ENCODE results near the gene SLC40A1.

SLC40A1 gene

GRCh38 chr2:189540551-189540950 is 40.0 kb downstream of the SLC40A1 start:
- DNase-seq (ENCODE audit: low spot score), result no peak

DNA sequence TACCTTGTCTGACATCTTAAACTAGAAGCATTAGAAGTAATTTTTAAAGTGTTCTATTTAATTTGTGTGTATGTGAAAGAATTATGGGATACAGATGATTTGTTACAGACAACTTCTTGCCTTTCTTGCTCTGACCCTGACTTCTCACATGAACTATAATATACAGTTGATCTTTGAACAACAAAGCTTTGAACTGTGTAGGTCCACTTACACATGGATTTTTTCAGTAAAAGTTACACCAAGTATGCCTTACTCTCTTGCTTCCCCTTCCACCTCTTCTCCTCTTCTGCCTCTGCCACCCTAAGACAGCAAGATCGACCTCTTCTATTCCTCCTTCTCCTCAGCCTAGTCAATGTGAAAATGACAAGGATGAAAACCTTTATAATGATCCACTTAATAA is 42.2 kb downstream of the SLC40A1 start:
- no peak for DNase-seq (ENCODE audit: low spot score)

- no peak for DNase-seq (ENCODE audit: low spot score)
These were observed 43.8 kb downstream of the SLC40A1 start for GRCh38 chr2:189536830-189537229.

DNA sequence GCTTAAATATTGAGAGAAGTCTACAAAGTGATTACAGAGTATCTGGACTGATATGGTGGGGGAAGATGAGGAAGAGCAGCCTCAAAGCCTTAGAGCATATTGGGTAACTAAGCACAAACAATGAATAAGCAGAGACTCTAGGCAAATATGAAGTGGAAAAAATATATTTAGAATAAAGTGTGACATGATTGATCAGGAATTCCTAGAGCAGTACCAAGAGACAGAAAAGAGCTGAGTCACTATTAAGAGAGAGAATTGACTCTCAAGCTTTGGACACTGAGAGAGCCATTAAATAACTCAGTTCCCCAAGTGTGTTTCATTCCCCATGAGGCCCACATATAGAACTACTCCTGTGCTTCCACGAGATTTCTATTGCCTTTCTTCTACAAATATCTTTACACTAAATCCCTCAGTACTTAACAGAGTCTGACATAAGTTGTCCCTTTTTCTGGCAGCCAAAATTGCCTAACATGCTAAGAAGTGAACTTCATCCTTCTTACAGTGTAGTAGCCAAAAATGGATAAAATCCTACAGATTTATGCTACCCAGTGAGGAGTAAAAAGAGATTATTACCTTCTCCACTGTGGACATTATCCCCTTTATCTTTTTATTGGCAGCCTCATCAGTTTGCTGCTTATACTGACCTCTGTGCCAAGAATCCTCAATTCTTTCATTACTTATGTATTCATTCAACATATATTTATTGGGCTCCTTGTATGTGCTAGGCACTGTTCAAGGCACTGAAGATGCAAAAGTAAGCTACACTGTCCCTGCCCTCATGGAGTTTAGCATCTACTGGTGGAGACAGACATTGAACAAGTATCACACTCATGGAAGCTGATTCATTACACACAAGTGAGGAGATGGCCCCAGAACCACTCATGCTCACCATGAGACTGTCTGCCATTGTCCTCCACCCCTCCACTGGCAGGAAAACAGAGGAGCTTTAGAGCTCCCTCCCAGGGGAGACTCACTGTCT is 45.4 kb downstream of the SLC40A1 start:
- peak; percentile 38 for DNase-seq (ENCODE audit: low spot score)

- DNase-seq (ENCODE audit: low spot score), result no peak
These were observed 47.1 kb downstream of the SLC40A1 start for GRCh38 chr2:189533288-189534035.

GRCh38 chr2:189530965-189531637 is 49.5 kb downstream of the SLC40A1 start:
- no peak for DNase-seq (ENCODE audit: low spot score)

DNA sequence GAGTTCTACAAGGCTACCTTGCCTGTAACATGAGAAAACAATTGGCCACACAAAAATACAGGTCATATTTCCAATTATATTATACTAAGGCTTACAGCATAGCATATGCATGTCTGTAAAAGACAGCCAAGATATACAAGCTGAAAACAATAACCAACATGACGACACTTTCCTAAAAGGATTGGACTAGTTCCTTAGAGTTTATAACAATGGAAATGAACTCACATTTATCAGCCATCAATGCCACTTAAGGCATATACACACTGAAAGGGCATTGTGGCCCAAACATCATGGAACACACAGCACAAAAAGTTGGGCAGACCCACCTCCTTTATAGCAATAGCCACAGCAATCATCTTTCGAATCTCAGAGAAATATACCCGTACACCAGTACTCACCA is 52.0 kb downstream of the SLC40A1 start:
- DNase-seq (ENCODE audit: low spot score), result no peak

GRCh38 chr2:189527812-189528592 is 52.6 kb downstream of the SLC40A1 start:
- no peak for DNase-seq (ENCODE audit: low spot score)

DNA sequence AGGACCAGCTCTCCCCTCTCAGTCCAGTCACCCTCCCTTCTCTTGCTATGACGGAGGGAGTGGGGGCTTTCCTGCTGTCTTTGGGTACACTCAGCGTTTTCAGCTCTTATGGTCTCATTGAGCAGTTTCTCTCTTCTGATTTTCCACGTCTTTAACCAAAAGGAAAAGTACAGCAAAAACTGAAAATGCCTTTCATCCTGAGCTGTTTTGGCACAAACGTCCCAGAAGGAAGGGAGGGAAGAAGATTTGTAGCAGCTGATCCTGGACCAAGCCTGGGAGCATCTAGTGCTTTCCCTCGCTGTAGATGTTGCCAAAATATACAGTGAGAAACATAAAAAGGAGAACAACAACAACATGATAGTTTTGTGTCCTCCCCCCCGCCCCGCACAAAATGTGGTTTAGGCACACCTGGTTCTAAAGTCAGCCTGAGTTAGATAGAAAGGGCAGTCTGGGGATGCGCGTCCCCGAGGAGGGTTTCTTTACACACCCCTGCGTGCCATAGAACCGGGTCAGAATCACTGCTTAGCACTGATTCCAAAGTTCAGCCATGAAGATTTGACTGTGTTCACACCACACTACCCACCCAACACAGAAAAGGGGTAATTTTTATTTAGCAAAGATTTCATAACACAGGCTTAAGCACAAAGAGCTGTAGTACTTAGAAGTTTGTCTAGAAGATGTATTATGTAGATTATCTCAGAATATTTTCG is 53.4 kb downstream of the SLC40A1 start:
- no peak for DNase-seq (ENCODE audit: low spot score)

DNA sequence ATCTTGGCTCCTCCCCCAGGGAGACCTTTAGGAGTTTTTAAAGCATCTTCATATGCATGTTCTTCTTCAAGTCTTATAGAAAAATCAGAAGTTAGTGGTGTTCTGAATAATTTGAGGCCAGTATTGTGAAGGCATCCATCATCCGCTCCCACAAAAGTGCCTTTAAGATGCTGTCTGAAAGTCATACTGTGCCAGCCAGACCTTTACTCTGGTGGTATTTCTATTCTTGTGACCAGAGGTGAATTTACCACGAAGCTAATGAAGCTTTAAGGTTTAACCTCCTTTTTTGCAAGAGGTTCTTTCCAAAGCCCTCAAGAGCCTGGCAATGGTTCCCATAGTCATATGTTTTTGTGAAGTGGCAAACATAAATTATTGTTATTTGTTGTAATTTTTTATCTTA is 54.3 kb downstream of the SLC40A1 start:
- DNase-seq (ENCODE audit: low spot score), result no peak

GRCh38 chr2:189524746-189525145 is 55.8 kb downstream of the SLC40A1 start:
- DNase-seq (ENCODE audit: low spot score), result no peak

GRCh38 chr2:189522435-189523151 is 58.0 kb downstream of the SLC40A1 start:
- DNase-seq (ENCODE audit: low spot score), result no peak

GRCh38 chr2:189521699-189522434 is 58.7 kb downstream of the SLC40A1 start:
- DNase-seq (ENCODE audit: low spot score), result no peak

- DNase-seq (ENCODE audit: low spot score), result no peak
These were observed 60.8 kb downstream of the SLC40A1 start for GRCh38 chr2:189519631-189520387.

DNA sequence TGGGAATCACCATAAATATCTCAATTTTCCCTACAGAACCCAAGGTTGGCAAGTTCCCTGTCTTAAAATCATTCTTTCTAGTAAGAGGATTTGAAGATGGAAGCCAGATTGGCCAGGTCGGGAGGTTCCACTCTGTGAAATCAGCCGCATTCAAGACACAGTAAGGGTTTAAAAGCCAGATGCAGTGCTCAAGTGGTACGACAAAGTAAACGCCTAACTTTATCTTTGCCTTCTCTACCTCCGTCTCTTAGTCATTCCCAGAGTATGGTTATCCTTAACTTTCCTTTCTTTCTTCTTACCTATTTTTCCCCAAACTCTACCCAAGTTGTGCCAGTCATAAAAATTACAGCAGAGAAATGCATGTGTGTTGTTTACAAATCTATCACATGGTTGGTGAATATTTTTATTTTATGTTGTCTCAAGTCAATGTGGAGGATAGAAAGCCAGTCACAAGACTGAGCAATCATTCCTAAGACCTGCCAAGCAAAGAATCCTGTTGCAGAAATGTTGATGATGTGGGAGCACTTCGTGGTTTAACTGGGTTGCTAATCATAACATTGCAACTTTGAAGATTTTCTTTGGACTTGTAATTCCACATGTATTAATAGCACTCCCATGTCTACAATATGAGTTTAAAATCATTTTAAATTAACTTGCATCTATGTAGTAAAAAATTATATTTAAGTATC is 62.6 kb downstream of the SLC40A1 start:
- DNase-seq (ENCODE audit: low spot score), result no peak

GRCh38 chr2:189516546-189516945 is 64.0 kb downstream of the SLC40A1 start:
- DNase-seq (ENCODE audit: low spot score), result peak; percentile 34

DNA sequence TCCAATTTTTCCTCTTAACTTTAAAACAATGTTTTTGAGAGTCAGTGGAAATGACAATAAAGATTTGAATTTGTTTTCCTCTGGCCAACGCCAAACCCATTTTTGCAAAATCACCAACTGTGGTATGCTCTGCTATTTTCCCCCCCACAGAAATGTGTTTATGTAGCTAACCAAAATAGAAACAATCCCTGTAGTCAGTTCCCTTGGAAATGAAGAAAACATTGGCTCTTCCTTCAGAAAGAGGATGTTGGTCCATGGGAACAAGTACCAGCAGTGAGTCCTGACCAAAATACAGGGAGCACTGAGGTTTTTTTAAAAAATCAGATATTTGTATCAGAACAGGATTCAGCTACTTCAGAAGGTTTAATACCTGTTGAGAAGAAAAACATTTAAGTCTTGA is 65.3 kb downstream of the SLC40A1 start:
- no peak for DNase-seq (ENCODE audit: low spot score)

GRCh38 chr2:189514104-189514503 is 66.5 kb downstream of the SLC40A1 start:
- DNase-seq (ENCODE audit: low spot score), result no peak
